ENCODE data around the gene TMEM164. TPM values are rescaled to one million over a fixed set of nuclear protein-coding genes. Genes with fewer than 3 reads are reported as not detected.

Gene TMEM164
- total RNA-seq, 1 donor from 2014 or later: 76.3 TPM

GRCh38 chrX:110171442-110171841 is 168.5 kb downstream of the TMEM164 start:
- DNase-seq (ENCODE audit: extremely low spot score, unreplicated experiment): no peak
- TF ChIP-seq CTCF (conservative IDR thresholded peaks at IDR 0.05): no peak
- H3K4me3 Mint-ChIP-seq: no peak overlapping the region
- peaks cover 36% of the 10 kb centered on the region for H3K36me3 Mint-ChIP-seq
- no peak overlapping the region for H3K27ac Mint-ChIP-seq
- H3K9me3 Mint-ChIP-seq: peaks cover 7% of the 10 kb centered on the region
- H3K27me3 Mint-ChIP-seq: no peaks in the 10 kb centered on the region
- H3K4me1 Mint-ChIP-seq (ENCODE audit: unreplicated experiment): no peaks in the 10 kb centered on the region

- Mint-ChIP-seq H3K27me3 (no peaks in the 10 kb centered on the region), H3K36me3 (peaks cover 39% of the 10 kb centered on the region), H3K4me3 (no peak overlapping the region), H3K4me1 (ENCODE audit: unreplicated experiment) (peaks cover 1% of the 10 kb centered on the region), H3K27ac (no peak overlapping the region), H3K9me3 (peaks cover 8% of the 10 kb centered on the region)
- no peak for TF ChIP-seq CTCF (conservative IDR thresholded peaks at IDR 0.05)
- DNase-seq (ENCODE audit: extremely low spot score, unreplicated experiment): no peak
These were observed 169.3 kb downstream of the TMEM164 start for GRCh38 chrX:110172215-110172614.

GRCh38 chrX:110173192-110174175 is 170.6 kb downstream of the TMEM164 start:
- Mint-ChIP-seq H3K36me3 (peaks cover 42% of the 10 kb centered on the region), H3K9me3 (peaks cover 8% of the 10 kb centered on the region), H3K4me3 (no peak overlapping the region), H3K27me3 (no peaks in the 10 kb centered on the region), H3K27ac (no peak overlapping the region), H3K4me1 (ENCODE audit: unreplicated experiment) (peaks cover 4% of the 10 kb centered on the region)
- TF ChIP-seq CTCF (conservative IDR thresholded peaks at IDR 0.05): no peak
- no peak for DNase-seq (ENCODE audit: extremely low spot score, unreplicated experiment)

GRCh38 chrX:110175146-110175545 is 172.2 kb downstream of the TMEM164 start:
- Mint-ChIP-seq H3K4me1 (ENCODE audit: unreplicated experiment) (peaks cover 4% of the 10 kb centered on the region), H3K27me3 (no peaks in the 10 kb centered on the region), H3K9me3 (peaks cover 8% of the 10 kb centered on the region), H3K4me3 (no peak overlapping the region), H3K36me3 (peaks cover 40% of the 10 kb centered on the region), H3K27ac (no peak overlapping the region)
- TF ChIP-seq CTCF (conservative IDR thresholded peaks at IDR 0.05): no peak
- no peak for DNase-seq (ENCODE audit: extremely low spot score, unreplicated experiment)

- no peak for DNase-seq (ENCODE audit: extremely low spot score, unreplicated experiment)
- TF ChIP-seq CTCF (conservative IDR thresholded peaks at IDR 0.05): no peak
- peaks cover 8% of the 10 kb centered on the region for H3K9me3 Mint-ChIP-seq
- no peak overlapping the region for H3K4me3 Mint-ChIP-seq
- H3K36me3 Mint-ChIP-seq: peaks cover 40% of the 10 kb centered on the region
- H3K4me1 Mint-ChIP-seq (ENCODE audit: unreplicated experiment): peaks cover 7% of the 10 kb centered on the region
- H3K27me3 Mint-ChIP-seq: no peaks in the 10 kb centered on the region
- no peak overlapping the region for H3K27ac Mint-ChIP-seq
These were observed 172.8 kb downstream of the TMEM164 start for GRCh38 chrX:110175696-110176095.

Data from type B pancreatic cell (in vitro differentiated cells).